ENCODE data around the gene XPC.
"Not testable (repeated sequence)": the region's sequence is repeated elsewhere in the genome, so short reads cannot be mapped to it uniquely, and the experiment has no call there.

Gene XPC

GRCh38 chr3:14118400-14119381 is 59.7 kb downstream of the XPC start:
- no peak for DNase-seq (ENCODE audit: extremely low read depth, insufficient read length)
- no peaks in the 10 kb centered on the region for H3K27me3 ChIP-seq (replicated peaks; ENCODE audit: control insufficient read depth, insufficient read depth, low read length)
- H3K4me3 ChIP-seq (replicated peaks; ENCODE audit: low read depth, low read length) = no peak overlapping the region
- H3K36me3 ChIP-seq (ENCODE audit: control insufficient read depth, insufficient read depth, low read length) = peaks cover 16% of the 10 kb centered on the region
- no peak for TF ChIP-seq CTCF (IDR thresholded peaks at IDR 0.05; ENCODE audit: insufficient read depth, low read length, poor library complexity, severe bottlenecking)

GRCh38 chr3:14117468-14118399 is 60.7 kb downstream of the XPC start:
- no peak for DNase-seq (ENCODE audit: extremely low read depth, insufficient read length)
- H3K36me3 ChIP-seq (ENCODE audit: control insufficient read depth, insufficient read depth, low read length) = peaks cover 17% of the 10 kb centered on the region
- TF ChIP-seq CTCF (IDR thresholded peaks at IDR 0.05; ENCODE audit: insufficient read depth, low read length, poor library complexity, severe bottlenecking) = no peak
- no peak overlapping the region for H3K4me3 ChIP-seq (replicated peaks; ENCODE audit: low read depth, low read length)
- no peaks in the 10 kb centered on the region for H3K27me3 ChIP-seq (replicated peaks; ENCODE audit: control insufficient read depth, insufficient read depth, low read length)

GRCh38 chr3:14113965-14114635 is 64.3 kb downstream of the XPC start:
- TF ChIP-seq CTCF (IDR thresholded peaks at IDR 0.05; ENCODE audit: insufficient read depth, low read length, poor library complexity, severe bottlenecking) = no peak
- Histone ChIP-seq H3K4me3 (replicated peaks; ENCODE audit: low read depth, low read length) (no peak overlapping the region), H3K36me3 (ENCODE audit: control insufficient read depth, insufficient read depth, low read length) (peaks cover 15% of the 10 kb centered on the region), H3K27me3 (replicated peaks; ENCODE audit: control insufficient read depth, insufficient read depth, low read length) (no peaks in the 10 kb centered on the region)
- DNase-seq (ENCODE audit: extremely low read depth, insufficient read length) = no peak

- TF ChIP-seq CTCF (IDR thresholded peaks at IDR 0.05; ENCODE audit: insufficient read depth, low read length, poor library complexity, severe bottlenecking) = no peak
- H3K27me3 ChIP-seq (replicated peaks; ENCODE audit: control insufficient read depth, insufficient read depth, low read length) = no peaks in the 10 kb centered on the region
- H3K4me3 ChIP-seq (replicated peaks; ENCODE audit: low read depth, low read length) = no peak overlapping the region
- DNase-seq (ENCODE audit: extremely low read depth, insufficient read length) = no peak
- H3K36me3 ChIP-seq (ENCODE audit: control insufficient read depth, insufficient read depth, low read length) = peaks cover 8% of the 10 kb centered on the region
These were observed 67.7 kb downstream of the XPC start for GRCh38 chr3:14110699-14111098.

GRCh38 chr3:14109821-14110220 is 68.6 kb downstream of the XPC start:
- DNase-seq (ENCODE audit: extremely low read depth, insufficient read length) = not testable (repeated sequence)

More at GRCh38 chr3:14109821-14110220, 68.6 kb downstream of the XPC start:
- H3K4me3 ChIP-seq (replicated peaks; ENCODE audit: low read depth, low read length); H3K27me3 ChIP-seq (replicated peaks; ENCODE audit: control insufficient read depth, insufficient read depth, low read length); H3K36me3 ChIP-seq (ENCODE audit: control insufficient read depth, insufficient read depth, low read length): not testable (repeated sequence)
